Activated naive CD8-positive, alpha-beta T cell treated with anti-CD3 and anti-CD28 coated beads for 36 hours (primary cell): ENCODE measurements around the gene HTT. TPM values are rescaled to one million over a fixed set of nuclear protein-coding genes. Genes with fewer than 3 reads are reported as not detected.

Source experiments
- DNase-seq: peaks from one replicate; pipeline ENCODE4 v3.0.0; 2021
- H3K27ac Mint-ChIP-seq: one replicate; pipeline ENCODE4 v1.8.0; 2022; ENCODE audit warnings: mild to moderate bottlenecking, moderate library complexity, mixed read lengths
- H3K27me3 Mint-ChIP-seq: one replicate; pipeline ENCODE4 v1.8.0; 2022; ENCODE audit warnings: mild to moderate bottlenecking, mixed read lengths
- H3K36me3 Mint-ChIP-seq: one replicate; pipeline ENCODE4 v1.8.0; 2021; ENCODE audit warnings: mild to moderate bottlenecking, mixed read lengths
- H3K4me1 Mint-ChIP-seq: one replicate; pipeline ENCODE4 v1.8.0; 2021; ENCODE audit warnings: mixed read lengths
- H3K4me3 Mint-ChIP-seq: one replicate; pipeline ENCODE4 v1.8.0; 2022; ENCODE audit warnings: mild to moderate bottlenecking, moderate library complexity, mixed read lengths
- H3K9me3 Mint-ChIP-seq: one replicate; pipeline ENCODE4 v1.8.0; 2022; ENCODE audit warnings: mixed read lengths
- total RNA-seq, 2 experiments: library from RNA; stranded (reverse); gene quantifications; one replicate each; pipeline ENCODE4 v1.2.3, GENCODE V29; 2021

The HTT gene
- total RNA-seq, 2 experiments from 2014 or later: 42.9 to 49.4 TPM

DNA sequence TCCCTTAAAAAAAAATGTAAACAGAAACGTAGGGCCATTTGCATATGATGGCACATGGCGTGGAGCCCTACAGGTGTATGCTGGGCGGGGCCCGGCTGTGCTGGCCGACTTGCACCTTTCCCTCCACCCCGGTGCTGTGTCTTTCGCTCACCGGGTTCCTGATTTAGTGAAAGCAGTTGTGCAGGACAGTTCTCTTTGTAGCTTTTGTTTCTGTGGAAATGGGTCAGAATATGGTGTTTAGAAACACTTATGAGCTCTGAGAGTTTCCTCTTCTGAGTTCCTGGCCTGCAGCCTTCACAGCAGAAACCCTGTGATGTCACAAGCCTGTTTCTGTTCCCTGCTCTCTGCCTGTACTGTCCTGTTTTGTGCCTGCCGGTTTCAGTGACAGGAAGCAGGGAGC lies 152.0 kb downstream of the HTT start:
- Mint-ChIP-seq H3K27ac (no peak overlapping the region), H3K27me3 (no peaks in the 10 kb centered on the region), H3K4me3 (no peak overlapping the region), H3K36me3 (peaks cover 28% of the 10 kb centered on the region), H3K4me1 (no peaks in the 10 kb centered on the region), H3K9me3 (no peaks in the 10 kb centered on the region)
- no peak for DNase-seq

DNA sequence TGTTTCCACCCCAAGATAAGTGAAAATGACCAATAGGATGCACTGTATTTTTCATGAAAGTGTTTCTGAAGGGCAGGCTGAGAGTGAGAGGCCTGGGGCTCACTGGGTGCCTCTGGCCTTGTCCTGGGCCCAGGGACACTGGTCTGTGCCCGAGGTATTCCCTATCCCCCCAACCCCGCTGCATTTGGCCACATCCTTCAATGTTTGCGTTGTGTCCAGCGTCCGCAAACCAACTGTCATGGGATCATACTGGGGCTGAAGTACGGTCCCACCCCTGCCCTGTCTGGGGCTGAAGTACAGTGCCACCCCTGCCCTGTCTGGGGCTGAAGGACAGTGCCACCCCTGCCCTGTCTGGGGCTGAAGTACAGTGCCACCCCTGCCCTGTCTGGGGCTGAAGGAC lies 152.5 kb downstream of the HTT start:
- no peak for DNase-seq
- Mint-ChIP-seq H3K4me1 (no peaks in the 10 kb centered on the region), H3K4me3 (no peak overlapping the region), H3K27ac (no peak overlapping the region), H3K36me3 (peaks cover 32% of the 10 kb centered on the region), H3K9me3 (no peaks in the 10 kb centered on the region), H3K27me3 (no peaks in the 10 kb centered on the region)

DNA sequence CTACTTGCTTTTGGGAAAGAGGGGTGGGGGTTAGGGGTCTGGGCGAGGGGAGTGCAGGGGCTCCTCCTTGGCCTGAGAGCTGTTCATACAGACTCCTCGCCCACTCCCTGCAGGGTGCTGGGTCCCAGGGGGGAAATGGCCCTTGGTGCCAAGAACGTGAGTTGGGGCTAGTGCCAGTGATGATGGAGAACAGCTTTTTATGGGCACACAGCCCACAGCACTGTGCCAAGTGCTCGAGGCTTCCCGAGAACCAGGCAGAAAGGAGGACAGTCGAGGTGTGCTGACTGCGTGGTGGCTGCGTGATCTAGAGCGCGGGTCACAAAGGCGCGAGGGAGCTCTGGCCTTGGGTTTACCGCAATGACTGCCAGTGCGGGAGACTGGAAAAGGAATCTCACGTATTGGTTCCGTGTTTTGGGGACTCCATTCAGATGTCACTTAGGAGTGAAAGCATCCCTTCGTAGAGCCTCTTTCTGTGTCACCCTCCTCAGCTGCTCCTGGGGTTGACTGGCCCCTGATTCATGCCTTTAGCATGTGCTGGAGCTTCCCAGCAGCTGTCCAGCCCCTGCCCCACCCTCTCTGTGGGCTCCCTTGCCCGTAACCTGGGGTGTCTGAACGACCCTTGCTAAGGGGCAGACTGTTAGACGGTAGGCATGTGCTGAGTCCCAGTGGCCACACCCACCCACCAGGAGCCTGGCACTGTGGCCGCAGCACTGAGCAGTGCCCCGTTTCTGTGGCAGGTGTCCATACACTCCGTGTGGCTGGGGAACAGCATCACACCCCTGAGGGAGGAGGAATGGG lies 153.6 kb downstream of the HTT start:
- DNase-seq: no peak
- no peaks in the 10 kb centered on the region for H3K4me1 Mint-ChIP-seq
- H3K27ac Mint-ChIP-seq: no peak overlapping the region
- no peak overlapping the region for H3K4me3 Mint-ChIP-seq
- no peaks in the 10 kb centered on the region for H3K9me3 Mint-ChIP-seq
- H3K36me3 Mint-ChIP-seq: peaks cover 31% of the 10 kb centered on the region
- H3K27me3 Mint-ChIP-seq: no peaks in the 10 kb centered on the region

- H3K27me3 Mint-ChIP-seq: no peaks in the 10 kb centered on the region
- no peak overlapping the region for H3K4me3 Mint-ChIP-seq
- no peaks in the 10 kb centered on the region for H3K4me1 Mint-ChIP-seq
- DNase-seq: no peak
- H3K9me3 Mint-ChIP-seq: no peaks in the 10 kb centered on the region
- H3K27ac Mint-ChIP-seq: no peak overlapping the region
- H3K36me3 Mint-ChIP-seq: peaks cover 29% of the 10 kb centered on the region
Measured at GRCh38 chr4:3228881-3229280, 154.4 kb downstream of the HTT start.

GRCh38 chr4:3229328-3229727 lies 154.8 kb downstream of the HTT start:
- H3K36me3 Mint-ChIP-seq: peaks cover 27% of the 10 kb centered on the region

DNA sequence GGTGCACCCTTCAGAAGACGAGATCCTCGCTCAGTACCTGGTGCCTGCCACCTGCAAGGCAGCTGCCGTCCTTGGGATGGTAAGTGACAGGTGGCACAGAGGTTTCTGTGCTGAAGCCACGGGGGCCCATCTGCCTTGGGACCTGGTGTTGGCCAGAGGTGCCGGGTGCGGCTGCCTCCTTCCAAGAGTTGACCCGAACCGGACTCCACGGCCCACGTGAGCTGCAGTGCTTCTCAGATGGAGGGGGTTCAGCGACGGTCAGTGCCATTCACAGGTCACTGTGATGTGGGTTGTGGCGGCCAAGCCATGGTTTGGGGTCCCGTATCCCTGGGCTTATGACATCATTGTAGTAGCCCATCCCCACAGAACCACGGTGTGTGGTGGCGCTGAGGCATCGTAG lies 155.5 kb downstream of the HTT start:
- no peak for DNase-seq
- Mint-ChIP-seq H3K4me1 (no peaks in the 10 kb centered on the region), H3K27me3 (no peaks in the 10 kb centered on the region), H3K36me3 (peaks cover 22% of the 10 kb centered on the region), H3K4me3 (no peak overlapping the region), H3K27ac (no peak overlapping the region), H3K9me3 (no peaks in the 10 kb centered on the region)

More at GRCh38 chr4:3229328-3229727, 154.8 kb downstream of the HTT start:
- no peak for DNase-seq
- no peaks in the 10 kb centered on the region for H3K27me3 Mint-ChIP-seq
- H3K27ac Mint-ChIP-seq: no peak overlapping the region
- no peaks in the 10 kb centered on the region for H3K9me3 Mint-ChIP-seq
- no peak overlapping the region for H3K4me3 Mint-ChIP-seq
- no peaks in the 10 kb centered on the region for H3K4me1 Mint-ChIP-seq

DNA sequence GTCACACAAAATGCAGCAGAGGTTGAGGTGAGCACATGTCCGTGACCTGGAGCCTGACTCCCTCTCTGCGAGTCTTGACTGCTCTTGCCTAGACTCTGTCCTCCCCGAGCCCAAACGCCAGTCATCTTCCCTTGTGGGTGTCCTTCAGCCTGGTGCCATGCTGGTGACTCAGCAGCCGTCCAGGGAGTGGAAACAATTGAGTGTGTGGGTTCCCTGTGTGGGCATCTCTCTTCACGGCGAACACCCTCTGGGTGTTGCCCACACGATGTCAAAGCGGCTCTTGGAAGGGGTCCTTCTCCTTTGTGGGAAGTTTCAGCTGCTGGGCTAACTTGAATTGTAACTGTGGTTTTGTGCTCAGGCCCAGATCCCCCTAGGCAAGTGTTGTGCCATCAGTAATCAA lies 157.0 kb downstream of the HTT start:
- H3K4me1 Mint-ChIP-seq: no peaks in the 10 kb centered on the region
- no peaks in the 10 kb centered on the region for H3K9me3 Mint-ChIP-seq
- peaks cover 22% of the 10 kb centered on the region for H3K36me3 Mint-ChIP-seq
- no peak overlapping the region for H3K4me3 Mint-ChIP-seq
- no peaks in the 10 kb centered on the region for H3K27me3 Mint-ChIP-seq
- DNase-seq: no peak
- H3K27ac Mint-ChIP-seq: no peak overlapping the region

DNA sequence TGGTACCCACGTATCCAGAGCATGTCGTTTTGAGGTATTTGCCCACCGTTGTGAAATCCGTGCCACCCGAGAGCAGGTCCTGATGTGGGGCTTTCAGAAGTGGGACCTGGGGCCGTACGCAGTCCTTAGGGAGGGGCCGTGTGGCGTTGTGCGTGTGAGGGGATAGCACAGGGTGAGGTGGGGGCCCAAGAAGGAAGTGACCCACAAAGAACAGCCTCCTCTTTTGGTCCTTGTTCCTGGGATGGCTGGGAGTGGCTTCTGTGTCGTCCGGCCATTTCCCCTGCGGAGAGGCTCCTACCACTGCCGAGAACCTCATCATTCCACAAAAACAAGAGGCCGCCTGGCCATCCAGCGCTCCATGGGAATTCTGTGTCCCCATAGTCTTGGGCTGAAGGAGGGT lies 157.5 kb downstream of the HTT start:
- no peaks in the 10 kb centered on the region for H3K4me1 Mint-ChIP-seq
- H3K36me3 Mint-ChIP-seq: peaks cover 22% of the 10 kb centered on the region
- DNase-seq: no peak
- no peaks in the 10 kb centered on the region for H3K9me3 Mint-ChIP-seq
- no peak overlapping the region for H3K27ac Mint-ChIP-seq
- H3K4me3 Mint-ChIP-seq: no peak overlapping the region
- no peaks in the 10 kb centered on the region for H3K27me3 Mint-ChIP-seq

DNA sequence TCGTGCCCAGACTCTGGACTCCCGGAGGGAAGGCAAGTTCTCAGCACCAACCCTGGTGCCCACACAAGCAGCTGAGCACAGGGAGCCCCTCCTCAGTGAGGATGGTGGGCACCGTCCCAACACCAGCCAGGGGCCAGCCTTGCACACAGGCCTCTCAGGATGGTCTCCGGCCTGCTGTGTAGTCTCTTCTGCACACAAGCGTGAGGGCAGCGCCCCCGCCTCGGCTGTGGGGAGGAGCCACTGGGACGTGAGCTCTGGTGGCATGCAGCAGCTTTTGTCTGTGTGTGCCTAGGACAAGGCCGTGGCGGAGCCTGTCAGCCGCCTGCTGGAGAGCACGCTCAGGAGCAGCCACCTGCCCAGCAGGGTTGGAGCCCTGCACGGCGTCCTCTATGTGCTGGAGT lies 158.4 kb downstream of the HTT start:
- no peak for DNase-seq
- Mint-ChIP-seq H3K36me3 (peaks cover 22% of the 10 kb centered on the region), H3K9me3 (no peaks in the 10 kb centered on the region), H3K27me3 (no peaks in the 10 kb centered on the region), H3K4me3 (no peak overlapping the region), H3K4me1 (no peaks in the 10 kb centered on the region), H3K27ac (no peak overlapping the region)

- Mint-ChIP-seq H3K27me3 (no peaks in the 10 kb centered on the region), H3K4me1 (no peaks in the 10 kb centered on the region)
- no peak for DNase-seq
Measured at GRCh38 chr4:3233391-3234071, 159.1 kb downstream of the HTT start.

DNA sequence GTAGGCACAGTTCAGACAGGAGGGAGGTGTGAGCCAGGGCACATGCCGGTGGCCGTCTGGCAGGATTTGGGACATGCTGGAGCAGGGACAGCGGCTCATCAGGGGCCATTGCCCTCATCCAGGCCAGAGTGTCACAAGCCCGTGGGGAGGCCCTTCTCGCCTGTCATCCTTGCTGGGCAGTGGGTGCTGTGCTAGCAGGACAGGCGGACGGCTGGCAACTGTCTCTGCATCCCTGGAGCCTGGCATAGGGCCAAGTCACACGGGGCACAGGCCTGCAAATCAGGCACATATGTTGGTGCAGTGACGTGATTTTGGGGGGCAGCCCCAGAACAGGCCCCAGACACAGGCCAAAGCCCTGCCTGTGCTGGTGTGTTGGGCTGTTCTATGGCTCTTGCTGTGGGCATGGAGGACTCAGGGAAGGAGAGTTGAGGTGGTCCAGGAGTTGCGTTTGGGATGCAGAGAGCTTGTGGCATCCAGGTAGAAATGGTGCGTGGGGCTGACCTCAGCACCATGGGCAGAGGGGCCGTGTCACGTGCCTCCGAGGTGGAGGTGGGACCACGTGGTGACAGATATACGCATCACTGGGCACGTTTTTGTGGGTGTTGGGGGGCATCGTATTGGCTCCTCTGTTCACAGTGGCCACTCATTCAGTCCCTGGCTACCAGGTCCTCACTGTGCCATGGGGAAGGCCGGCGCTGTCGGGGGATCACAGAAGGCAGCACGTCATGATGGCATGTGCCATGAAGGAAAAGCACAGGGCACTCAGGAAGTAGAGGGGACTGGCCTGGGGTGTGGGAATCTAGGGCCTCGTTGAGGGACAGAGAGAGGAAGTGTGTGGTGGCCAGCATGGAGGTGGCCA lies 159.9 kb downstream of the HTT start:
- Mint-ChIP-seq H3K27ac (no peak overlapping the region), H3K4me1 (no peaks in the 10 kb centered on the region), H3K27me3 (no peaks in the 10 kb centered on the region), H3K9me3 (no peaks in the 10 kb centered on the region), H3K36me3 (peaks cover 14% of the 10 kb centered on the region), H3K4me3 (no peak overlapping the region)
- no peak for DNase-seq

More at GRCh38 chr4:3233391-3234071, 159.1 kb downstream of the HTT start:
- H3K9me3 Mint-ChIP-seq: no peaks in the 10 kb centered on the region
- H3K4me3 Mint-ChIP-seq: no peak overlapping the region
- peaks cover 22% of the 10 kb centered on the region for H3K36me3 Mint-ChIP-seq
- H3K27ac Mint-ChIP-seq: no peak overlapping the region

DNA sequence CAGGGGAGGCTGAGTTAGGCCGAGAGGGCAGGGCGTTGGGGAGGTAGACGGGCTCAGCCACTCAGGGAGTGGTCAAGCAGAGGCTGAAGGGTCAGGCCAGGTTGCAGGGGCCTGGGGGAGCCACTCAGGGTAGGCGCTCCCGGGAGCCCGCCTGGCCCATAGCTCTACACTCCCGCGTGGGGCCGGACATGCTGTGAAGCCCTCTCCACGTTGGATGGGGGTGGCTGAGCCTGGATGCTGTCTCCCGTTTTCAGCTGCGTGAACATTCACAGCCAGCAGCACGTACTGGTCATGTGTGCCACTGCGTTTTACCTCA lies 160.5 kb downstream of the HTT start:
- H3K27me3 Mint-ChIP-seq: no peaks in the 10 kb centered on the region
- H3K9me3 Mint-ChIP-seq: no peaks in the 10 kb centered on the region
- peaks cover 10% of the 10 kb centered on the region for H3K36me3 Mint-ChIP-seq
- no peak overlapping the region for H3K27ac Mint-ChIP-seq
- H3K4me3 Mint-ChIP-seq: no peak overlapping the region
- no peak for DNase-seq
- no peaks in the 10 kb centered on the region for H3K4me1 Mint-ChIP-seq

DNA sequence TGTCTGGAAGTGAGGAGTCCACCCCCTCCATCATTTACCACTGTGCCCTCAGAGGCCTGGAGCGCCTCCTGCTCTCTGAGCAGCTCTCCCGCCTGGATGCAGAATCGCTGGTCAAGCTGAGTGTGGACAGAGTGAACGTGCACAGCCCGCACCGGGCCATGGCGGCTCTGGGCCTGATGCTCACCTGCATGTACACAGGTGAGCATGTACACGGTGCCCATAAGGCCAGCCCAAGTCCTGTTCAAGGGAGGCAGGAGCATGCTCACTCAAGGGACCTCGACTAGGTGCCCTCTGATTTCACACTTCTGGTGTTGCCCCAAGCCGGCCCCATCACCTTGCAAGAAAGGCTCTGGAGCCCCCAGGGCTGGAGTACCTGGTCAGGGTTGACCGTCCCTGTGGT lies 161.1 kb downstream of the HTT start:
- no peak for DNase-seq
- H3K27me3 Mint-ChIP-seq: no peaks in the 10 kb centered on the region
- no peak overlapping the region for H3K4me3 Mint-ChIP-seq
- no peak overlapping the region for H3K27ac Mint-ChIP-seq
- H3K36me3 Mint-ChIP-seq: peaks cover 7% of the 10 kb centered on the region
- no peaks in the 10 kb centered on the region for H3K9me3 Mint-ChIP-seq
- H3K4me1 Mint-ChIP-seq: no peaks in the 10 kb centered on the region

DNA sequence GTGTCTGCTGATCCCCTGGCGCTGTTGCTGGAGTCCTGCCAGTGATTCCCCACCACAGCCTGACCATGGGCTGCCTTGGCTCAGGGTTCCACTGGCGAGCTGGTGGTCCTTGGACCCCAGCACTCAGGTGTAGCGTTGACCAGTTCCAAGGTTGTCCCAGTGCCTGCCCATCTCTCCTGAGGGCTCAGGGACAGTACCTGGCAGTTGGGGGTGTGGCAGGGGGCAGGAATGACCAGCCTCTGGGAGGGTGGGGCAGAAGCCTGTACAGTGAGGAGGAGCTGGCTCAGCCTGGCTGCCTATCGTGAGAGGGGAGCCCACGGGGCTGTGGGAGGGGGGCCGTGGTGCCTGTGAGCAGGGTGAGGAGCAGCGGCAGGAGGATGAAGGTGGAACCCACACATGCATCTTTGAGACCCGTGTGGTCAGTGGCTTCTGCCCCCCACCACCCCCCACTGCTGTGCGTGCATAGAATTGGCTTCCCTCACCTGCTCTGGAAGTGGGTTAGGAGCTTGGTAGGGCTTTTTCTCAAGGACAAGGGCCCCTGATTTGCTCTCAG lies 161.9 kb downstream of the HTT start:
- peaks cover 7% of the 10 kb centered on the region for H3K36me3 Mint-ChIP-seq

DNA sequence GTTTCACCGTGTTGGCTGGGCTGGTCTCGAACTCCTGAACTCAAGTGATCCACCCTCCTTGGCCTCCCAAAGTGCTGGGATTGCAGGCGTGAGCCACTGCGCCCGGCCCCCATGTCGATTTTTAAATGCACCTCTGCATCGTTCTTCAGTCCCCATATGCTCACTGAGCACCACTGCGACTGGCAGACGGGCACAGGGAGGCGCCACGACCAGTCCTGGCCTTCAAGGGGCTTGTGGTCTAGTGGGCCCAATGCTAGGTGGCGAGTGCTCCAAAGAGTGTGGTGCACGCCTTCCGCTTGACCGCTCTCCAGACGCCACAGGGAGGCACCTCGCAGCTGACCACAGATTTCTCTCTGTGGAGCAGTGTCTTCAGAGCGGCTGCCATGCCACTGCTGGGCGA lies 162.8 kb downstream of the HTT start:
- H3K36me3 Mint-ChIP-seq: peaks cover 2% of the 10 kb centered on the region
- no peak overlapping the region for H3K27ac Mint-ChIP-seq
- peaks cover 2% of the 10 kb centered on the region for H3K4me1 Mint-ChIP-seq
- no peak overlapping the region for H3K4me3 Mint-ChIP-seq
- DNase-seq: no peak
- no peaks in the 10 kb centered on the region for H3K27me3 Mint-ChIP-seq
- H3K9me3 Mint-ChIP-seq: no peaks in the 10 kb centered on the region

More for the DNA sequence above, 161.9 kb downstream of the HTT start:
- H3K4me3 Mint-ChIP-seq: no peak overlapping the region
- no peak overlapping the region for H3K27ac Mint-ChIP-seq
- no peak for DNase-seq
- H3K9me3 Mint-ChIP-seq: no peaks in the 10 kb centered on the region
- H3K4me1 Mint-ChIP-seq: no peaks in the 10 kb centered on the region
- no peaks in the 10 kb centered on the region for H3K27me3 Mint-ChIP-seq
